Measurements from ENCODE around the gene FMNL2. TPM values are rescaled to one million over a fixed set of nuclear protein-coding genes. Genes with fewer than 3 reads are reported as not detected.

The FMNL2 gene
- total and polyA plus RNA-seq, 5 donors = 7.2 to 10.8 (median 9.4) TPM

- no peak for DNase-seq
- Histone ChIP-seq H3K27ac (ENCODE audit: low read length) (peak overlapping the region; percentile 74), H3K27me3 (ENCODE audit: control insufficient read depth, insufficient read depth) (no peaks in the 10 kb centered on the region), H3K9me3 (ENCODE audit: control insufficient read depth, low read length) (no peaks in the 10 kb centered on the region), H3K4me3 (ENCODE audit: low read length) (no peak overlapping the region), H3K4me1 (ENCODE audit: control insufficient read depth, insufficient read depth, low read length) (peaks cover 4% of the 10 kb centered on the region)
- WGBS = 72% methylated on average over 2 of the region's 2 CpGs
- ATAC-seq = peak; percentile 53 to 89
- intact Hi-C loops (cut with DNase I) = no loop called here
Measured at GRCh38 chr2:152405206-152406118, 70.5 kb downstream of the FMNL2 start.

- DNase-seq = no peak
- WGBS = 37% methylated on average over 2 of the region's 2 CpGs
- Histone ChIP-seq H3K27me3 (ENCODE audit: control insufficient read depth, insufficient read depth) (no peaks in the 10 kb centered on the region), H3K9me3 (ENCODE audit: control insufficient read depth, low read length) (no peaks in the 10 kb centered on the region), H3K4me3 (ENCODE audit: low read length) (no peak overlapping the region), H3K4me1 (ENCODE audit: control insufficient read depth, insufficient read depth, low read length) (peaks cover 4% of the 10 kb centered on the region), H3K27ac (ENCODE audit: low read length) (no peak overlapping the region)
- intact Hi-C loops (cut with DNase I) = no loop called here
- no peak for ATAC-seq
Measured at GRCh38 chr2:152406119-152406835, 71.3 kb downstream of the FMNL2 start.

GRCh38 chr2:152406836-152407161 is 71.8 kb downstream of the FMNL2 start:
- DNase-seq (no peak), ATAC-seq (no peak)
- Histone ChIP-seq H3K27me3 (ENCODE audit: control insufficient read depth, insufficient read depth) (no peaks in the 10 kb centered on the region), H3K4me1 (ENCODE audit: control insufficient read depth, insufficient read depth, low read length) (peaks cover 4% of the 10 kb centered on the region), H3K27ac (ENCODE audit: low read length) (no peak overlapping the region), H3K4me3 (ENCODE audit: low read length) (peak overlapping the region; percentile 6), H3K9me3 (ENCODE audit: control insufficient read depth, low read length) (no peaks in the 10 kb centered on the region)
- intact Hi-C loops (cut with DNase I) = no loop called here
- WGBS = 73% methylated on average over 2 of the region's 2 CpGs

GRCh38 chr2:152407204-152407721 is 72.3 kb downstream of the FMNL2 start:
- no peaks in the 10 kb centered on the region for H3K9me3 ChIP-seq (ENCODE audit: control insufficient read depth, low read length)
- intact Hi-C loops (cut with DNase I) = no loop called here
- peak; percentile 45 to 77 (median 65) for DNase-seq

GRCh38 chr2:152407806-152408205 is 72.8 kb downstream of the FMNL2 start:
- 88% methylated on average over 1 of the region's 1 CpG for WGBS
- H3K9me3 ChIP-seq (ENCODE audit: control insufficient read depth, low read length) = no peaks in the 10 kb centered on the region
- intact Hi-C loops (cut with DNase I) = no loop called here
- no peaks in the 10 kb centered on the region for H3K27me3 ChIP-seq (ENCODE audit: control insufficient read depth, insufficient read depth)
- no peak for ATAC-seq
- DNase-seq = no peak
- no peak overlapping the region for H3K4me3 ChIP-seq (ENCODE audit: low read length)
- no peak overlapping the region for H3K27ac ChIP-seq (ENCODE audit: low read length)
- H3K4me1 ChIP-seq (ENCODE audit: control insufficient read depth, insufficient read depth, low read length) = peaks cover 4% of the 10 kb centered on the region

More at GRCh38 chr2:152407204-152407721, 72.3 kb downstream of the FMNL2 start:
- no peak overlapping the region for H3K27ac ChIP-seq (ENCODE audit: low read length)
- peak; percentile 77 to 79 for ATAC-seq
- H3K4me1 ChIP-seq (ENCODE audit: control insufficient read depth, insufficient read depth, low read length) = peaks cover 4% of the 10 kb centered on the region
- no peaks in the 10 kb centered on the region for H3K27me3 ChIP-seq (ENCODE audit: control insufficient read depth, insufficient read depth)
- WGBS = 15% methylated on average over 8 of the region's 8 CpGs
- H3K4me3 ChIP-seq (ENCODE audit: low read length) = peak overlapping the region; percentile 6

- no peaks in the 10 kb centered on the region for H3K9me3 ChIP-seq (ENCODE audit: control insufficient read depth, low read length)
- H3K27me3 ChIP-seq (ENCODE audit: control insufficient read depth, insufficient read depth) = no peaks in the 10 kb centered on the region
- DNase-seq (no peak), ATAC-seq (no peak)
- intact Hi-C loops (cut with DNase I) = no loop called here
- no peak overlapping the region for H3K27ac ChIP-seq (ENCODE audit: low read length)
- no peak overlapping the region for H3K4me3 ChIP-seq (ENCODE audit: low read length)
- peaks cover 4% of the 10 kb centered on the region for H3K4me1 ChIP-seq (ENCODE audit: control insufficient read depth, insufficient read depth, low read length)
- WGBS = 96% methylated on average over 3 of the region's 3 CpGs
Measured at GRCh38 chr2:152408254-152408653, 73.3 kb downstream of the FMNL2 start.

- ATAC-seq = no peak
- no peak for DNase-seq
- H3K4me1 ChIP-seq (ENCODE audit: control insufficient read depth, insufficient read depth, low read length) = peaks cover 4% of the 10 kb centered on the region
- intact Hi-C loops (cut with DNase I) = no loop called here
- WGBS = 98% methylated on average over 6 of the region's 6 CpGs
- H3K9me3 ChIP-seq (ENCODE audit: control insufficient read depth, low read length) = no peaks in the 10 kb centered on the region
- no peak overlapping the region for H3K27ac ChIP-seq (ENCODE audit: low read length)
- no peak overlapping the region for H3K4me3 ChIP-seq (ENCODE audit: low read length)
- H3K27me3 ChIP-seq (ENCODE audit: control insufficient read depth, insufficient read depth) = no peaks in the 10 kb centered on the region
Measured at GRCh38 chr2:152409386-152410164, 74.6 kb downstream of the FMNL2 start.

GRCh38 chr2:152410165-152410597 is 75.2 kb downstream of the FMNL2 start:
- DNase-seq = no peak
- intact Hi-C loops (cut with DNase I) = no loop called here
- Histone ChIP-seq H3K4me1 (ENCODE audit: control insufficient read depth, insufficient read depth, low read length) (peaks cover 2% of the 10 kb centered on the region), H3K4me3 (ENCODE audit: low read length) (no peak overlapping the region), H3K9me3 (ENCODE audit: control insufficient read depth, low read length) (no peaks in the 10 kb centered on the region), H3K27me3 (ENCODE audit: control insufficient read depth, insufficient read depth) (no peaks in the 10 kb centered on the region), H3K27ac (ENCODE audit: low read length) (no peak overlapping the region)
- 92% methylated on average over 2 of the region's 2 CpGs for WGBS
- no peak for ATAC-seq

- ATAC-seq = no peak
- intact Hi-C loops (cut with DNase I) = no loop called here
- Histone ChIP-seq H3K27me3 (ENCODE audit: control insufficient read depth, insufficient read depth) (no peaks in the 10 kb centered on the region), H3K27ac (ENCODE audit: low read length) (no peak overlapping the region), H3K4me1 (ENCODE audit: control insufficient read depth, insufficient read depth, low read length) (peaks cover 4% of the 10 kb centered on the region), H3K4me3 (ENCODE audit: low read length) (no peak overlapping the region), H3K9me3 (ENCODE audit: control insufficient read depth, low read length) (no peaks in the 10 kb centered on the region)
- no peak for DNase-seq
Measured at GRCh38 chr2:152411154-152411553, 76.2 kb downstream of the FMNL2 start.

- no peaks in the 10 kb centered on the region for H3K27me3 ChIP-seq (ENCODE audit: control insufficient read depth, insufficient read depth)
- 86% methylated on average over 3 of the region's 3 CpGs for WGBS
- DNase-seq = no peak
- no peak overlapping the region for H3K4me3 ChIP-seq (ENCODE audit: low read length)
- H3K4me1 ChIP-seq (ENCODE audit: control insufficient read depth, insufficient read depth, low read length) = peaks cover 4% of the 10 kb centered on the region
- intact Hi-C loops (cut with DNase I) = no loop called here
- H3K27ac ChIP-seq (ENCODE audit: low read length) = no peak overlapping the region
- no peaks in the 10 kb centered on the region for H3K9me3 ChIP-seq (ENCODE audit: control insufficient read depth, low read length)
- ATAC-seq = no peak
Measured at GRCh38 chr2:152413228-152414030, 78.5 kb downstream of the FMNL2 start.

Measured in right cardiac atrium (tissue), 5 donors.